Loucy (cell line): ENCODE data around the gene KCNV2.

Experiments
- EZH2phosphoT487 ChIP-seq: fragments of 200-600 bp; IDR thresholded peaks from 2 replicates; pipeline ENCODE4 v1.6.1; 2018; ENCODE audit warnings: antibody characterized with exemption, mild to moderate bottlenecking, moderate library complexity, borderline replicate concordance
- TF ChIP-seq, protein P1 (sequence below): fragments of 200-600 bp; sonication (generic); conservative IDR thresholded peaks from 2 replicates; pipeline ENCODE4 v1.5.1; 2014; ENCODE audit warnings: mild to moderate bottlenecking, antibody characterized with exemption, low read length

DNA sequence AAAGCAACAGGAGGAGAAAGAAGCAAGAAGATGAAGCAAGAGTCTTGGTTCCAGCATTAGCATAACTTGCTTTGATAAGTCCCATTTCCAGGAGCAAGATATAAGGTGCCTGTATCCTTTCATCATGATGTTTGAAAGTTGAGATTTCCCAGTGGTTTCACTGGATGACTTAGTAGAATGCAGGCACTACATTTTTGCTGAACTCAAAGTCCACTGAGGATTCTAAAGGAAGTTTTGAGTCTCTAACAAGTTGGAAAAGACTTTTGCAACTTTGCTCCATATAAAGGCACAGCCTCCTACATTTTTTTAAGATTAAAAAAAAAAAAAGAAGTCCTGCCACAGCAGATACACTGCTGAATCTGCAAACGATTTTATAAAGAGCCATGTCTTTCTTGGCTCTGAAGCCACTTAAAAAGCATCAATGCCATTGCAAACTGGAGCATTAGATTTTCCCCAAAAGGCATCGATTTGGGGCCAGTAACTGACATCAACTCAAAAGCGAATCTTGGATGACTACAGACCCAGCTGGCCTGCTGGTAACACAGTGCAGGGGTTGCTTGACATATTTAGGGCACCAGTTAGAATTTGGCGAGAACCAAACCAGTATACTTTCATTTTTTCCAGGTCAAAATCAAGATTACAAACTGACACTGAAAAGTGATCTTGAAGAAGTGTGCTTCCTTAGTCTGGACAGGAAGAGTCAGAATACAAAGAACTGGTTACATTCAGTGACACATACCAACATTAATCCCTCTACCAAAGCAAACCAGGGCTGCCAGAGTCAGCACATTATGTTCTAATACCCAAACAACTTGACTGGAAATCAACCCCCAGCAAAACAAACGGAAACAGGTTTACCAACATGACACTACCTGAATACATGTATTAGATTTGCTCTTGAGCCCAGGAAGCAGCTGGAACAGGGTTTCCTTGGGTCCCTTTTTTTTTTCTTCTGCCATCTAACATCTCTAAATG, 39.1 kb upstream of the KCNV2 start:
- TF ChIP-seq, protein P1, sequence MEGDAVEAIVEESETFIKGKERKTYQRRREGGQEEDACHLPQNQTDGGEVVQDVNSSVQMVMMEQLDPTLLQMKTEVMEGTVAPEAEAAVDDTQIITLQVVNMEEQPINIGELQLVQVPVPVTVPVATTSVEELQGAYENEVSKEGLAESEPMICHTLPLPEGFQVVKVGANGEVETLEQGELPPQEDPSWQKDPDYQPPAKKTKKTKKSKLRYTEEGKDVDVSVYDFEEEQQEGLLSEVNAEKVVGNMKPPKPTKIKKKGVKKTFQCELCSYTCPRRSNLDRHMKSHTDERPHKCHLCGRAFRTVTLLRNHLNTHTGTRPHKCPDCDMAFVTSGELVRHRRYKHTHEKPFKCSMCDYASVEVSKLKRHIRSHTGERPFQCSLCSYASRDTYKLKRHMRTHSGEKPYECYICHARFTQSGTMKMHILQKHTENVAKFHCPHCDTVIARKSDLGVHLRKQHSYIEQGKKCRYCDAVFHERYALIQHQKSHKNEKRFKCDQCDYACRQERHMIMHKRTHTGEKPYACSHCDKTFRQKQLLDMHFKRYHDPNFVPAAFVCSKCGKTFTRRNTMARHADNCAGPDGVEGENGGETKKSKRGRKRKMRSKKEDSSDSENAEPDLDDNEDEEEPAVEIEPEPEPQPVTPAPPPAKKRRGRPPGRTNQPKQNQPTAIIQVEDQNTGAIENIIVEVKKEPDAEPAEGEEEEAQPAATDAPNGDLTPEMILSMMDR = no peak
- no peak for TF ChIP-seq EZH2phosphoT487
